ENCODE measurements around the gene PRND. TPM values are rescaled to one million over a fixed set of nuclear protein-coding genes. Genes with fewer than 3 reads are reported as not detected.

Gene PRND
- total and polyA plus RNA-seq, 10 of the 15 experiments (the other 5 are each of a cell fraction or from before 2014, with no cell fraction given), result not detected

DNA sequence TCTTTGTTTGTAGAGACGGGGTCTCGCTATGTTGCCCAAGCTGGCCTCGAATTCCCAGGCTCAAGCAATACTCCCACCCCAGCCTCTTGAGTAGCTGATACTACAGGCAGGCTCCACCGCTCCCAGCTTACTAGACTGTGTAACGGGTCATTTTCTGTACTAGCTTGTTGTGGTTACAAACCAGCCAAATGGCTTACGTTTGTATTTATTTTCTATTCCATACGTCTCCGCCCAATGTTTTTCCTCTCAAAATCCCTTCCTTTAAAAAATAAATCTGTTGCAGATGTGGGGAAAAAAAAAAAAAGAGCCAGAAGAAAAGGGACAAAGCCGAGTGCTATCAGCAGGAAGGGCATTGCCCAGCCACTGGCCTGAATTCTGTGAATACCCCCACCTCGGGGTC, 41.6 kb downstream of the PRND start:
- in situ Hi-C loops (cut with MboI) (no loop called here), intact Hi-C loops (cut with micrococcal nuclease; ENCODE audit: unreplicated experiment) (no loop called here)
- Histone ChIP-seq H2AFZ (ENCODE audit: control insufficient read depth, low read depth, low read length) (no peak overlapping the region), H3K4me3 (no peak overlapping the region), H3K4me1 (ENCODE audit: control insufficient read depth, insufficient read depth, low read length) (peaks cover 3% of the 10 kb centered on the region; the same call in 1 of the 2 replicates), H3K79me2 (ENCODE audit: control insufficient read depth, insufficient read depth, low read length) (no peaks in the 10 kb centered on the region), H3K27ac (ENCODE audit: control insufficient read depth, insufficient read depth) (no peak overlapping the region), H3K27me3 (replicated peaks in 1 of 2; ENCODE audit: control insufficient read depth in 2 of 2, insufficient read depth in 2 of 2, low read length in 1 of 2) (no peaks in the 10 kb centered on the region), H3K36me3 (ENCODE audit: control insufficient read depth in 2 of 2, insufficient read depth in 2 of 2, low read length in 1 of 2) (no peaks in the 10 kb centered on the region), H3K9ac (ENCODE audit: control insufficient read depth, insufficient read depth, low read length) (no peak overlapping the region), H3K4me2 (ENCODE audit: control insufficient read depth, insufficient read depth) (no peak overlapping the region), H4K20me1 (ENCODE audit: control insufficient read depth, insufficient read depth) (no peaks in the 10 kb centered on the region), H3K9me3 (replicated peaks; ENCODE audit: control insufficient read depth, insufficient read depth, low read length) (no peaks in the 10 kb centered on the region)
- POLR2A ChIA-PET, result interaction anchor here (0.5 kb wide), 1 partner anchor 334 kb away, joined by 3 read pairs; no protein-coding TSS in a partner anchor
- SMC1A ChIA-PET (ENCODE audit: uncharacterized antibody, unreplicated experiment), result interaction anchor here (0.7 to 1.6 kb wide), 4 partner anchors 168 to 363 kb away, joined by 3 to 6 read pairs (median 3); partner anchors contain the start of gene CDS2
- RAD21 ChIA-PET (ENCODE audit: unreplicated experiment), result no interaction called here
- WGBS (ENCODE audit: insufficient coverage, insufficient replicate concordance, low lambda C conversion rate, missing lambda C conversion rate), result 78% methylated on average over 10 of the region's 10 CpGs
- DNase-seq (ENCODE audit: low read depth, low spot score) (no peak), ATAC-seq (no peak), FAIRE-seq (no peak)
- BruUV-seq (replicated peaks), result no TSS peak
- CTCF ChIA-PET, result interaction anchor here (1.5 kb wide), 1 partner anchor 10 kb away, joined by 3 read pairs; no protein-coding TSS in a partner anchor
- TF ChIP-seq MTA3 (IDR thresholded peaks at IDR 0.05; ENCODE audit: borderline replicate concordance, low read length) (no peak), PAX5 (IDR thresholded peaks at IDR 0.05; ENCODE audit: borderline replicate concordance, low read depth, low read length) (no peak), NFYA (IDR thresholded peaks at IDR 0.05; ENCODE audit: borderline replicate concordance, low read depth, low read length) (no peak), CEBPB (IDR thresholded peaks at IDR 0.05; ENCODE audit: borderline replicate concordance in 1 of 2, low read depth in 2 of 2, low read length in 2 of 2) (no peak), ZSCAN29 (IDR thresholded peaks at IDR 0.05) (no peak)
- TF ChIP-seq, protein P1, sequence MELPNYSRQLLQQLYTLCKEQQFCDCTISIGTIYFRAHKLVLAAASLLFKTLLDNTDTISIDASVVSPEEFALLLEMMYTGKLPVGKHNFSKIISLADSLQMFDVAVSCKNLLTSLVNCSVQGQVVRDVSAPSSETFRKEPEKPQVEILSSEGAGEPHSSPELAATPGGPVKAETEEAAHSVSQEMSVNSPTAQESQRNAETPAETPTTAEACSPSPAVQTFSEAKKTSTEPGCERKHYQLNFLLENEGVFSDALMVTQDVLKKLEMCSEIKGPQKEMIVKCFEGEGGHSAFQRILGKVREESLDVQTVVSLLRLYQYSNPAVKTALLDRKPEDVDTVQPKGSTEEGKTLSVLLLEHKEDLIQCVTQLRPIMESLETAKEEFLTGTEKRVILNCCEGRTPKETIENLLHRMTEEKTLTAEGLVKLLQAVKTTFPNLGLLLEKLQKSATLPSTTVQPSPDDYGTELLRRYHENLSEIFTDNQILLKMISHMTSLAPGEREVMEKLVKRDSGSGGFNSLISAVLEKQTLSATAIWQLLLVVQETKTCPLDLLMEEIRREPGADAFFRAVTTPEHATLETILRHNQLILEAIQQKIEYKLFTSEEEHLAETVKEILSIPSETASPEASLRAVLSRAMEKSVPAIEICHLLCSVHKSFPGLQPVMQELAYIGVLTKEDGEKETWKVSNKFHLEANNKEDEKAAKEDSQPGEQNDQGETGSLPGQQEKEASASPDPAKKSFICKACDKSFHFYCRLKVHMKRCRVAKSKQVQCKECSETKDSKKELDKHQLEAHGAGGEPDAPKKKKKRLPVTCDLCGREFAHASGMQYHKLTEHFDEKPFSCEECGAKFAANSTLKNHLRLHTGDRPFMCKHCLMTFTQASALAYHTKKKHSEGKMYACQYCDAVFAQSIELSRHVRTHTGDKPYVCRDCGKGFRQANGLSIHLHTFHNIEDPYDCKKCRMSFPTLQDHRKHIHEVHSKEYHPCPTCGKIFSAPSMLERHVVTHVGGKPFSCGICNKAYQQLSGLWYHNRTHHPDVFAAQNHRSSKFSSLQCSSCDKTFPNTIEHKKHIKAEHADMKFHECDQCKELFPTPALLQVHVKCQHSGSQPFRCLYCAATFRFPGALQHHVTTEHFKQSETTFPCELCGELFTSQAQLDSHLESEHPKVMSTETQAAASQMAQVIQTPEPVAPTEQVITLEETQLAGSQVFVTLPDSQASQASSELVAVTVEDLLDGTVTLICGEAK (IDR thresholded peaks at IDR 0.05; ENCODE audit: borderline replicate concordance), result no peak
- TF ChIP-seq, protein P2, sequence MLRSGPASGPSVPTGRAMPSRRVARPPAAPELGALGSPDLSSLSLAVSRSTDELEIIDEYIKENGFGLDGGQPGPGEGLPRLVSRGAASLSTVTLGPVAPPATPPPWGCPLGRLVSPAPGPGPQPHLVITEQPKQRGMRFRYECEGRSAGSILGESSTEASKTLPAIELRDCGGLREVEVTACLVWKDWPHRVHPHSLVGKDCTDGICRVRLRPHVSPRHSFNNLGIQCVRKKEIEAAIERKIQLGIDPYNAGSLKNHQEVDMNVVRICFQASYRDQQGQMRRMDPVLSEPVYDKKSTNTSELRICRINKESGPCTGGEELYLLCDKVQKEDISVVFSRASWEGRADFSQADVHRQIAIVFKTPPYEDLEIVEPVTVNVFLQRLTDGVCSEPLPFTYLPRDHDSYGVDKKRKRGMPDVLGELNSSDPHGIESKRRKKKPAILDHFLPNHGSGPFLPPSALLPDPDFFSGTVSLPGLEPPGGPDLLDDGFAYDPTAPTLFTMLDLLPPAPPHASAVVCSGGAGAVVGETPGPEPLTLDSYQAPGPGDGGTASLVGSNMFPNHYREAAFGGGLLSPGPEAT (IDR thresholded peaks at IDR 0.05; ENCODE audit: low read depth), result no peak
- TF ChIP-seq, protein P3, sequence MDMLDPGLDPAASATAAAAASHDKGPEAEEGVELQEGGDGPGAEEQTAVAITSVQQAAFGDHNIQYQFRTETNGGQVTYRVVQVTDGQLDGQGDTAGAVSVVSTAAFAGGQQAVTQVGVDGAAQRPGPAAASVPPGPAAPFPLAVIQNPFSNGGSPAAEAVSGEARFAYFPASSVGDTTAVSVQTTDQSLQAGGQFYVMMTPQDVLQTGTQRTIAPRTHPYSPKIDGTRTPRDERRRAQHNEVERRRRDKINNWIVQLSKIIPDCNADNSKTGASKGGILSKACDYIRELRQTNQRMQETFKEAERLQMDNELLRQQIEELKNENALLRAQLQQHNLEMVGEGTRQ (IDR thresholded peaks at IDR 0.05; ENCODE audit: borderline replicate concordance, low read depth, low read length), result no peak
- TF ChIP-seq, protein P4, sequence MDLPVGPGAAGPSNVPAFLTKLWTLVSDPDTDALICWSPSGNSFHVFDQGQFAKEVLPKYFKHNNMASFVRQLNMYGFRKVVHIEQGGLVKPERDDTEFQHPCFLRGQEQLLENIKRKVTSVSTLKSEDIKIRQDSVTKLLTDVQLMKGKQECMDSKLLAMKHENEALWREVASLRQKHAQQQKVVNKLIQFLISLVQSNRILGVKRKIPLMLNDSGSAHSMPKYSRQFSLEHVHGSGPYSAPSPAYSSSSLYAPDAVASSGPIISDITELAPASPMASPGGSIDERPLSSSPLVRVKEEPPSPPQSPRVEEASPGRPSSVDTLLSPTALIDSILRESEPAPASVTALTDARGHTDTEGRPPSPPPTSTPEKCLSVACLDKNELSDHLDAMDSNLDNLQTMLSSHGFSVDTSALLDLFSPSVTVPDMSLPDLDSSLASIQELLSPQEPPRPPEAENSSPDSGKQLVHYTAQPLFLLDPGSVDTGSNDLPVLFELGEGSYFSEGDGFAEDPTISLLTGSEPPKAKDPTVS (IDR thresholded peaks at IDR 0.05; ENCODE audit: low read depth, low read length), result no peak
